ENCODE data around the gene SIKE1. TPM values are rescaled to one million over a fixed set of nuclear protein-coding genes. Genes with fewer than 3 reads are reported as not detected.
"Not testable (repeated sequence)": the region's sequence is repeated elsewhere in the genome, so short reads cannot be mapped to it uniquely, and the experiment has no call there.

Gene SIKE1
- total and polyA plus RNA-seq, 2 experiments from 2014 or later, result 40.5 to 50.1 TPM

DNA sequence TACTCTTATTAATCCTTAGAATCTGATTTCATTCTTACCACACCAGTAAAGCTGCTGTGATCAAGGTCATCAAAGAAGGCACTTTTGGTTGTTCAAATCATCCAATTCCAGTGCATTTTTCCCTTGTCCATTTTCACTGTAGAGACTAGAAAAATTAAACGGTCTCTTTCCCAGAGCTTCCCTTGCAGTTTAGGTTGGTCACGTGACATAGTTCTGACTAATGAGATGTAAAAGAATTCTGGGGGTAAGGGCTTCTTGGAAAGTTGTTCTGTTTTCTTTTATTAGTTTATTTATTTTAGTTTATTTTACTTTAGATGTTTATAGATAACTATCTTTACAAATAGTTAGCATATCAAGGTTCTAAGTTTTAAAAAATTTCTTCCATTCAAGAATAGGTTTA, 39.9 kb upstream of the SIKE1 start:
- TF ChIP-seq, protein P1, sequence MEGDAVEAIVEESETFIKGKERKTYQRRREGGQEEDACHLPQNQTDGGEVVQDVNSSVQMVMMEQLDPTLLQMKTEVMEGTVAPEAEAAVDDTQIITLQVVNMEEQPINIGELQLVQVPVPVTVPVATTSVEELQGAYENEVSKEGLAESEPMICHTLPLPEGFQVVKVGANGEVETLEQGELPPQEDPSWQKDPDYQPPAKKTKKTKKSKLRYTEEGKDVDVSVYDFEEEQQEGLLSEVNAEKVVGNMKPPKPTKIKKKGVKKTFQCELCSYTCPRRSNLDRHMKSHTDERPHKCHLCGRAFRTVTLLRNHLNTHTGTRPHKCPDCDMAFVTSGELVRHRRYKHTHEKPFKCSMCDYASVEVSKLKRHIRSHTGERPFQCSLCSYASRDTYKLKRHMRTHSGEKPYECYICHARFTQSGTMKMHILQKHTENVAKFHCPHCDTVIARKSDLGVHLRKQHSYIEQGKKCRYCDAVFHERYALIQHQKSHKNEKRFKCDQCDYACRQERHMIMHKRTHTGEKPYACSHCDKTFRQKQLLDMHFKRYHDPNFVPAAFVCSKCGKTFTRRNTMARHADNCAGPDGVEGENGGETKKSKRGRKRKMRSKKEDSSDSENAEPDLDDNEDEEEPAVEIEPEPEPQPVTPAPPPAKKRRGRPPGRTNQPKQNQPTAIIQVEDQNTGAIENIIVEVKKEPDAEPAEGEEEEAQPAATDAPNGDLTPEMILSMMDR (IDR thresholded peaks at IDR 0.05; ENCODE audit: poor library complexity), result no peak
- no peak for TF ChIP-seq EZH2phosphoT487 (IDR thresholded peaks at IDR 0.05; ENCODE audit: low read depth, severe bottlenecking, unreplicated experiment)
- no peak for TF ChIP-seq EZH2 (IDR thresholded peaks at IDR 0.05; ENCODE audit: borderline replicate concordance)
- H4K20me1 ChIP-seq (ENCODE audit: insufficient read depth, poor library complexity, severe bottlenecking), result no peaks in the 10 kb centered on the region
- no peak overlapping the region for H2AFZ ChIP-seq
- DNase-seq (ENCODE audit: low spot score), result no peak
- H3K9me2 ChIP-seq (replicated peaks; ENCODE audit: insufficient read depth), result no peaks in the 10 kb centered on the region
- no peaks in the 10 kb centered on the region for H3K79me2 ChIP-seq
- H3K27ac ChIP-seq, result no peak overlapping the region
- H3K36me3 ChIP-seq (replicated peaks; ENCODE audit: insufficient read depth, low read depth), result no peaks in the 10 kb centered on the region
- WGBS (ENCODE audit: low lambda C conversion rate, missing lambda C conversion rate), result 92% methylated on average over 2 of the region's 2 CpGs
- no peaks in the 10 kb centered on the region for H3K9me3 ChIP-seq (ENCODE audit: low read depth)
- H3K4me2 ChIP-seq, result no peak overlapping the region
- H3K27me3 ChIP-seq, result no peaks in the 10 kb centered on the region
- no peaks in the 10 kb centered on the region for H3K4me1 ChIP-seq (ENCODE audit: insufficient read depth)
- no peak overlapping the region for H3K4me3 ChIP-seq

DNA sequence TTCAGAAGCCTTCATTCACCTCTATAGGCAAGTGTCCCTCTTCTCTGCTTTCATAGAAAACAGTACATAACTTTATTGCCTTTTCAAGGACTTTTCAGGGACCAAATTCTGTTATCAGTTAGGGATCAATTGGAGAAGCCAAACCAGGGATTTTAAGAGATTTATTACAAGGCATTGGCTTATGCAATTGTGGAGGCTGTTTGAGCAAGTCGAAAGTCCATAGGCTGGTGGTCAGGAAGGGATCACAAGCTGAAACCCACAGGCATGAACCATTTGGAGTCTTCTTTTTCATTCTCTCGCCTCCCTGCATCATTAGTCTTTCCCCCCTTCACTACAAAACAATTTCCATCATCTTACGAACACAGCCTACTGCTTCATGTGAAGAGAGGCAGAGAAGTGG, 39.4 kb upstream of the SIKE1 start:
- Histone ChIP-seq H2AFZ (no peak overlapping the region), H3K4me2 (no peak overlapping the region), H3K27ac (no peak overlapping the region), H3K9me3 (ENCODE audit: low read depth) (no peaks in the 10 kb centered on the region), H4K20me1 (ENCODE audit: insufficient read depth, poor library complexity, severe bottlenecking) (no peaks in the 10 kb centered on the region), H3K36me3 (replicated peaks; ENCODE audit: insufficient read depth, low read depth) (no peaks in the 10 kb centered on the region), H3K27me3 (no peaks in the 10 kb centered on the region), H3K4me1 (ENCODE audit: insufficient read depth) (no peaks in the 10 kb centered on the region), H3K79me2 (no peaks in the 10 kb centered on the region), H3K9me2 (replicated peaks; ENCODE audit: insufficient read depth) (no peaks in the 10 kb centered on the region), H3K4me3 (no peak overlapping the region)
- WGBS (ENCODE audit: low lambda C conversion rate, missing lambda C conversion rate), result 69% methylated on average over 3 of the region's 3 CpGs
- no peak for DNase-seq (ENCODE audit: low spot score)
- TF ChIP-seq, protein P1 (IDR thresholded peaks at IDR 0.05; ENCODE audit: poor library complexity), result no peak
- TF ChIP-seq EZH2 (IDR thresholded peaks at IDR 0.05; ENCODE audit: borderline replicate concordance), result no peak
- no peak for TF ChIP-seq EZH2phosphoT487 (IDR thresholded peaks at IDR 0.05; ENCODE audit: low read depth, severe bottlenecking, unreplicated experiment)

DNA sequence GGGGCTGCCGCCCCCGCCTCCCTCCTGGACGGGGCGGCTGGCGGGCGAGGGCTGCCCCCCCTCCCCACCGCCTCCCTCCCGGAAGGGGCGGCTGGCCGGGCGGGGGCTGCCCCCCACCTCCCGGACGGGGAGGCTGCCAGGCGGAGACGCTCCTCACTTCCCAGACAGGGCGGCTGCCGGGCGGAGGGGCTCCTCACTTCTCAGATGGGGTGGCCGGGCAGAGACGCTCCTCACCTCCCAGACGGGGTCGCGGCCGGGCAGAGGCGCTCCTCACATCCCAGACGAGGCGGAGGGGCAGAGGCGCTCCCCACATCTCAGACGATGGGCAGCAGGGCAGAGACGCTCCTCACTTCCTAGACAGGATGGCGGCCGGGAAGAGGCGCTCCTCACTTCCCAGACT, 24.0 kb upstream of the SIKE1 start:
- not testable (repeated sequence) for H3K4me3 ChIP-seq; H4K20me1 ChIP-seq (ENCODE audit: insufficient read depth, poor library complexity, severe bottlenecking); H3K27ac ChIP-seq; H3K4me1 ChIP-seq (ENCODE audit: insufficient read depth); H3K36me3 ChIP-seq (replicated peaks; ENCODE audit: insufficient read depth, low read depth); H3K4me2 ChIP-seq; H3K27me3 ChIP-seq; H3K9me2 ChIP-seq (replicated peaks; ENCODE audit: insufficient read depth); H3K9me3 ChIP-seq (ENCODE audit: low read depth); DNase-seq (ENCODE audit: low spot score); H2AFZ ChIP-seq; H3K79me2 ChIP-seq
- 100% methylated on average over 8 of the region's 33 CpGs for WGBS (ENCODE audit: low lambda C conversion rate, missing lambda C conversion rate)

DNA sequence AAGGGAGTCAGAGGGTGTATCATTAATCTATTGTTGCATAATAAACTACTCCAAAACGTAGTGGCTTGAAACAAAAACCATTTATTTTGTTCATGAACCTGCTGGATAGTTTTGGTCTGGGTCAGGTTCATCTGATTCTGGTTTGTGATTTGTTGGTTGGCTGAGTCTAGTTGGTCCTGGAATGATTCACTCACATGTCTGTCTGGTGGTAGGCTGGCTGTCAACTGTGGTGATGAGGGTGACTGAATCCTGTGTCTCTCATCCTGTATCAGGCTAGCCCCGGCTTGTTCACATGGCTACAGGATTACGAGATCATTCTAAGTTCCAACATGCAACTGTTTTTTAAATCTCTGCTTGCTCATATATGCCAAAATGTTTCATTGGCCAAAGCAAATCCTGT, 22.5 kb upstream of the SIKE1 start:
- TF ChIP-seq EZH2 (IDR thresholded peaks at IDR 0.05; ENCODE audit: borderline replicate concordance), result no peak
- TF ChIP-seq, protein P1 (IDR thresholded peaks at IDR 0.05; ENCODE audit: poor library complexity), result no peak
- TF ChIP-seq EZH2phosphoT487 (IDR thresholded peaks at IDR 0.05; ENCODE audit: low read depth, severe bottlenecking, unreplicated experiment), result no peak
- H3K9me3 ChIP-seq (ENCODE audit: low read depth), result no peaks in the 10 kb centered on the region
- WGBS (ENCODE audit: low lambda C conversion rate, missing lambda C conversion rate), result 73% methylated on average over 3 of the region's 3 CpGs

More for the DNA sequence above, 22.5 kb upstream of the SIKE1 start:
- H3K79me2 ChIP-seq, result no peaks in the 10 kb centered on the region
- H2AFZ ChIP-seq, result no peak overlapping the region
- DNase-seq (ENCODE audit: low spot score), result no peak
- no peak overlapping the region for H3K4me2 ChIP-seq
- peaks cover 5% of the 10 kb centered on the region for H3K27me3 ChIP-seq
- no peaks in the 10 kb centered on the region for H4K20me1 ChIP-seq (ENCODE audit: insufficient read depth, poor library complexity, severe bottlenecking)
- H3K36me3 ChIP-seq (replicated peaks; ENCODE audit: insufficient read depth, low read depth), result no peaks in the 10 kb centered on the region
- no peaks in the 10 kb centered on the region for H3K9me2 ChIP-seq (replicated peaks; ENCODE audit: insufficient read depth)
- H3K27ac ChIP-seq, result no peak overlapping the region
- no peak overlapping the region for H3K4me3 ChIP-seq
- no peaks in the 10 kb centered on the region for H3K4me1 ChIP-seq (ENCODE audit: insufficient read depth)

Data from hepatocyte (in vitro differentiated cells).